NCI-H510A (cell line): ENCODE results near the gene PPARD.

Experiments
- DNase-seq: peaks from one replicate; lab custom pipeline; 2025; lab: John Stamatoyannopoulos, UW

PPARD gene

DNA sequence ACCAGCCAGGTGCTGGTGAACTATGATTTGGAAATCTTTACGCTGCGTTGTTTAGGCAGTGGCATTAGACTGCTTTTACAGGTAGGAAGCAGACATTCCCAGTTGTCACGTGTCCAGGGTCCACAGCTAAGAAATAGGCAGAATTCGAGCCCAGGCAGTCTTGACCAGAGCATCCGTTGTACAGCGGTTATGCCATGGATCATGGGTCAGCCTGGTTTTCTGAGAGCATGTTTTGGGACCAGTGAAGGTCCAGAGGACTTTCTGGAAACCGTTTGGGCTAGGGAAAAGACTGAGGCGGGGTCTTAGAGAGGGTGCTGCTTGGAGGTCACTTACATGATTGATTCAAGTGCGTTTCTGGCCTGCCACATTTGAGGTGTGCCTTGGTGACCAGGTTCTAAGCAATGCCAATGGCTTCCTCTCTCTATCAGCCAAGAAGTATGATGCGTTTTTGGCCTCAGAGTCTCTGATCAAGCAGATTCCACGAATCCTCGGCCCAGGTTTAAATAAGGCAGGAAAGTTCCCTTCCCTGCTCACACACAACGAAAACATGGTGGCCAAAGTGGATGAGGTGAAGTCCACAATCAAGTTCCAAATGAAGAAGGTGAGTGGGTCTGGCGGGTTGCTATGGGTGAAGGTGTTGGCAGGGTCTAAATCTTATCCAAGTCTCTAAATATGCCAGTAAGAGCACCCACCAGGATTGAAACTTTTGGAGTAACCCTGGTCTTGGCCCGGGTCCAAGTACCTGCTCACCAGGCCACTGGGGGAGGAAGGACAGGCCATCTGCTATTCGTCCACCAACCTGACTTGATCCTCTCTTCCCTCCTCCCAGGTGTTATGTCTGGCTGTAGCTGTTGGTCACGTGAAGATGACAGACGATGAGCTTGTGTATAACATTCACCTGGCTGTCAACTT lies 127.6 kb downstream of the PPARD start:
- DNase-seq = peak; percentile 43

DNA sequence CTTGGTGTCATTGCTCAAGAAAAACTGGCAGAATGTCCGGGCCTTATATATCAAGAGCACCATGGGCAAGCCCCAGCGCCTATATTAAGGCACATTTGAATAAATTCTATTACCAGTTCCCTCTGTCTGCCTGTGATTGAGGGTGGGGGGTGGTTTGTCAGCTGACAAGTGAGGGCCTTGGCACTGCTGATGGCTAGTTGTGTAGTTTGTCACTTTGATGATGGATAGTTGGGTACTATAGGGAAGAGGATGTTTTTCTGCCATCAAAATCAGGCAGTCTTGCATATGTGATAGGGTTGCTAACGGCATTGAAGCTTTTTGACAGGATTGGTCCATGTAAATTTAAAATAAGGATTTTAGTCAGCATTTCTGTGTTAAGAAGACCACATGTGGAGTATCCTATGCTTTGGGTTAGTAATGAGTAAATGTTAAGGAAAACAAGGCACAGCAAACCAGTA lies 128.3 kb downstream of the PPARD start:
- no peak for DNase-seq

DNA sequence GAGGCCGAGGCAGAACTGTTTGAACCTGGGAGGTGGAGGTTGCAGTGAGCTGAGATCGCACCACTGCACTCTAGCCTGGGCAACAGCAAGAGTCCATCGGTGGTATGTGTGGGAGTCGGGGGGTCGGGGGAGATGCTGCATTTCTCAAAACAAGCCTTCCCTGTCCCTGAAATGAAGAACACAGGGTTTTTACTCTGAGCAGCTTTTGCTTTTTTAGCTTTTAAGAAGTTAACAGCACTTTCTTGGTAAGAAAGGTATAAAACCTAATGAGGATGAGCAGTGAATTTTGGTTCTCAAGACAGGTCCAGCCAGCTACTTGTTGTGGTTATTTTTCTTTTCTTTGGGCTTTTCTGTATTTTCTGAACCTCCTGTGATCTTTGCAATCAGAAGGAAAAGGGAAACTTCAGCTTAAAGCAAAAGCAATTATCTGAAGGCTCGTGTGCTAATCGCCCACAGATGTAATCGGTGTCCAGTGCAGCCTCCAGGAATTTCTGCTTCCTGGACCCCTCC lies 129.5 kb downstream of the PPARD start:
- no peak for DNase-seq

DNA sequence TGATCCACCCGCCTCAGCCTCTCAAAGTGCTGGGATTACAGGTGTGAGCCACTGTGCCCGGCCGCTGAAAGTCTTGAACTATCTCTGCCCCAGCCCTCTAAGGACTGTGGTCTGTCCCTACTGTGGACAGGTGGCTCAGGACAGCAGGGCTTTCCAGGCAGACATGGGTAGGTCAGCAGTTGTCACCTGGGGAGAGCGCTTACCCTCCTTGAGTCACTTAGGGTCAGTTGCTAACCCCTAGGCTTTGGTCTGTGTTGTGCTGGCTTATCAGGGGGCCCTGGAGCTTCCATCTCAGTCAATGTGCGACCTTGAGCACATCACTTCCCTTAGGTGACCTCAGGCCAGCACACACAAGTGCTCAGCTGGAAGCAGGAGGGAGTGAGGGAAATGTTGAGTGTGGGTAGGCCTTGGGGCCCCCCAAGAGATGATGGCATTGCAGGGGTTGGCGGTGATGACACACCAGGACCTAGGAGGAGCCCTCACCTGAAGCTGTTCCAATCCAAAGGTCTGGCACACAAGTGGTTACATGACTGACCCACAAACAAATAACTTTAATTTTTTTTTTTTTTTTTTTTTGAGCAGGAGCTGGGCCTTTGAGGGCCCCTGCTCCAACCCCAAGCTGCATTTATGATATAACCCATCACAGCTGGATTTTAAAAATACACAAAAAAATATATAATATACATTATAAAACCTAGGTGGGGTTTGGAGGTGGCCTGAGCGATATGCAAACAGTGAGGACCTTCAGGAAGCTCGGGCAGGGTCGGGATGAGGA lies 130.9 kb downstream of the PPARD start:
- no peak for DNase-seq

DNA sequence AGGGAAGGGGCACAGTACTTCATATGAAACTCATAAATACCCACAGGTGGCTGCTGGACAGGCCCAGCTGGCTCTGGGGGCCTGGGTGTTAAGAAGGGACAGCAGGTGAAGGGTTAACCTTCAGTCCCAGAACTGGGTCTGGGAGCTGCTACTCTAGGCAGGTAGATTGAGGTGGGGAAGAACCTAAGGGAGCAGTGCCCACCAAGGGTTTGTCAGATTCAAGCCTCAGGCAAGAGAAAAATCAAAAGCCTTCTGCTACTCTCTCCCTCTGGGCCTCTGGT lies 131.4 kb downstream of the PPARD start:
- no peak for DNase-seq

DNA sequence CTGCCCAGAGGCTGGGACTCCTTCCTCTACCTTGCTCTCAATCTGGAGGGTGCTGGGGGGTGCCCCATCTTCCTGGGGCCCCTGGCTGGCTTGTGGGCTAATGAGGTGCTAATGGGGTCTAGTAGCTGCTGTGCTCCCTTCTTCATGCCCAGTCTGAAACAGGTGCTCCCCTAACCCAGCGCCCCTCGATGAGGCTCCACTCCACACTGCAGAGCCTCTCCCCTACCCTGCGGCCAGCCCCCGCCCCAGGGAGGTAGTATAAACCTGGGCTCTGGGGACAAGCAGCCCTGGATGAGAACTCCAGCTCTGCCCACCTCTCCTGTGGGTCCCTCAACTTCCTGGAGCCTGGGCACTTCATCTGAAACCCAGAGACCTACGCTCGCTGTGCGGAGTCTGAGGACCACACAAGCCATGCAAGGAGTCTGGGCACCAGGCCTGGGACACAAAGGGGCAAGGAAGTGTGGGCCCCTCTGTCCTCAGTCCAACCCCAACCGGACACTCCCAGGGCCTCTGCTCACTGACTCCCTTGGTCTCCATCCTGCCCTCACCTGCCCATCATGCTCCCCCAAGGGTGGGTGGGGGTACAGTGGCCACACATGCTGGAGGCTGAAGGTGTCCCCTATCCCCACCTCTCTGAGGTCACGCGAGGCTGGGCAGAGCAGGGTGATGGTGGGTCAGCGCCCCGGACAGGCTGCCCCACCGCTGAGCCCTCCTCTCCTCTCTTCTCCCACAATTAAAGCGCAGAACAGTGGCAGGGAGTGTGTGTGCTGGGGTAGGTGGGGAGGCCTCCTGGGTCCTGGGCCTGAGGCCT lies 132.0 kb downstream of the PPARD start:
- no peak for DNase-seq

DNA sequence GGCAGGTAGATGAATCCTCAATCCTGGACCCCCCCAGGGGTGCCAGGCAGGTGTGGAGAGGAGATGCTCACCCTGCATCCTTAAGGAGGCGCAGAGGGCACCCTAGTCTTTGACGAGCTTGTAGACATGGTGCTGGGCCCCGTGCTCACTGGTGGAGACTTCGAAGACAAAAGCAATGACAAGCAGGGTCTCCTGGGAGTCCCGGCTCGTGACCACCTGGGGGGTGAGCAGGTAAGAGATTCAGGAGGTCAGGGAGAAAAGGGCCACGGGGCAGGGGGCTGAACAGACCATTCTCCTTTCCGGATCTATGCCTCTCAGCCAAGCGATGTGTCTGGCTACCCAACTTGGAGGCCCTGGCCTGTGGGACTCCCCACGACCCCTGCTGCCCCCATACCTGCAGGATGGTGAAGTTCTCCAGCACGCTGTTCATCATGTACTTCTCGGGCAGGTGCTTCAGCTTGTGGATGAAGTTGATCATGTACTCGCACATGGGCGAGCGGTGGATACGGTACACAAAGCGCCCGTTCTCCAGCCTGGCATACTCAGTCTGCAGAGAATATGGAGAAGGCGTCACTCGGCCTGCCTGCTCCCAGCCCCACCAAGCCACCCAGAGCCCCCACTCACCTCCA lies 132.7 kb downstream of the PPARD start:
- DNase-seq = no peak

DNA sequence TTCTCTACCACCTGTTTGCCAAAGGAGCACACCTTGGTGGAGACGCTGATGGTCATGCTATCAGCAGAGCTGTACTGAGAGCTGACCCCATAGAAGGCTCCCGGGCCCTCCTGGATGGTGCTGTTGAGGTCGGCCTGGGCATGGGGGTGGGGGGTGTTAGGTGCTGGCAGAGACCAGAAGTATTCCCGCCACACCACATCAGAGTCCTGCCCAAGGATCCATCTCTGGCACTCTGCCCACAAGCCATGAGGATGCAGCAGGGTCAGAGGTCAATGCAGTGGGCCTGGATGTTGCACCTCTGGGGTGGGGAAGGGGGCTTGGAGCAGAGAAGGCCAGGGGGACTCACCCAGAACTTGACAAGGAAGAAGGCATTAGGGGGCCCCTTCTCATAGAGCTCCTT lies 133.2 kb downstream of the PPARD start:
- DNase-seq = no peak

DNA sequence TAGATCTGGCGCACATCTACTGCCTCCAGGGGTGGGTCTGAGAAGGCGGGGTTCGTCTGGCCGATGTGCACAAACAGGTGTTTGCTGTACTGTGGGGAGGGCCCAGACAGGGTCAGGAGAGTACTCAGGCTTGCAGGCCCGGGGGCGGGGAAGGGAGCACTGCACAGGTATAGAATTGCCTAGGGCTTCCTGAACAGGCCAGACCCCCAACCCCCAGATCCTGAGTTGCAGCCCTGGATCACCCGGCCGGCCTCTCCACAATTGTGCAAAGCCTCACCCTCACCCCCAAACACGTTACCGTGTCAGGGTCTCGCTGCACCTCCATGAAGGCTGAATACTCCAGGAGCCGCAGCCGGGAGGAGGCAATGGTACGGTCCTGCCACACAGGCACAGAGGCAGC lies 133.6 kb downstream of the PPARD start:
- no peak for DNase-seq

DNA sequence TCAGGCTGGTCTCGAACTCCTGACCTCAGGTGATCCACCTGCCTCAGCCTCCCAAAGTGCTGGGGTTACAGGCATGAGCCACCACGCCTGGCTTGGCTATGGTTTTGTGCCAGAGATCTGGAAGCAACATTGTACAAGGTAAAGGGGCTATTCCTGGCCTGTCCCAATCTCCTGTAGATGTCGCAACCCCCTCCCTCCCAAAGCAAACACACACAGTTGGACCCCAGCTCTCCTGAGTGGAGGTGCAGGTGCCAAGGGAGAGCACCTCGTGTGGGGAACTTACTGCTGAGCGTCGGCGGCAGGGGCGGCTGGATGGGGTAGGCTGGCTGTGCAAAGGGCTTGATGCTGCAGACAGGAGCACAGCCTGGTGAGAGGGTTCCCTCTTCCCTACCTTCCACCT lies 134.7 kb downstream of the PPARD start:
- no peak for DNase-seq
